Mammary epithelial cell (primary cell): ENCODE results near the gene TMEM191B.
"Not testable (repeated sequence)": the region's sequence is repeated elsewhere in the genome, so short reads cannot be mapped to it uniquely, and the experiment has no call there.

Experiments
- CTCF ChIP-seq, 2 donors: IDR thresholded peaks in 1 of 2; conservative IDR thresholded peaks in 1 of 2; 2 replicates each; pipeline ENCODE4 v1.5.1; 2011 to 2012; ENCODE audit warnings: inconsistent platforms in 2 of 2, low read length in 2 of 2, mild to moderate bottlenecking in 2 of 2, control low read depth in 1 of 2, low read depth in 1 of 2; ENCODE audit not compliant: insufficient read depth in 1 of 2; ENCODE audit errors: extremely low read depth in 1 of 2
- EZH2 ChIP-seq: IDR thresholded peaks from 2 replicates; pipeline ENCODE4 v1.6.1; 2012; ENCODE audit warnings: low read length, inconsistent platforms, borderline replicate concordance

- TF ChIP-seq EZH2; CTCF (conservative IDR thresholded peaks at IDR 0.05 in 1 of 2, IDR thresholded peaks at IDR 0.05 in 1 of 2; ENCODE audit: extremely low read depth in 1 of 2, insufficient read depth in 1 of 2, low read depth in 1 of 2, low read length in 2 of 2): not testable (repeated sequence)
Observed at GRCh38 chr22:18496227-18496626, 31.4 kb upstream of the TMEM191B start.
